ENCODE measurements around the gene SMCP.

GRCh38 chr1:152901631-152902030 is 23.5 kb downstream of the SMCP start:
- TF ChIP-seq POLR2AphosphoS5 (IDR thresholded peaks at IDR 0.05; ENCODE audit: low read depth, low read length) (no peak), POLR2A (IDR thresholded peaks at IDR 0.05; ENCODE audit: low read depth, low read length) (no peak), TAF1 (IDR thresholded peaks at IDR 0.05; ENCODE audit: low read depth, low read length) (no peak), POU2F2 (IDR thresholded peaks at IDR 0.05; ENCODE audit: low read depth, low read length) (no peak), SPI1 (IDR thresholded peaks at IDR 0.05; ENCODE audit: low read depth, low read length) (no peak), PAX5 (IDR thresholded peaks at IDR 0.05; ENCODE audit: insufficient read depth, low read length, severe bottlenecking) (no peak)
